Fibroblast of lung (primary cell): Measurements from ENCODE around the gene FGFR2.
"Not testable (repeated sequence)": the region's sequence is repeated elsewhere in the genome, so short reads cannot be mapped to it uniquely, and the experiment has no call there.

Source experiments
- CTCF ChIP-seq, 2 donors: IDR thresholded peaks in 1 of 2; conservative IDR thresholded peaks in 1 of 2; 1 replicate in 1 of 2; 2 replicates in 1 of 2; pipeline ENCODE4 v1.5.1; 2011 to 2012; ENCODE audit warnings: low read length in 2 of 2, control low read depth in 1 of 2, inconsistent platforms in 1 of 2, low read depth in 1 of 2, mild to moderate bottlenecking in 1 of 2
- EZH2 ChIP-seq: IDR thresholded peaks from 2 replicates; pipeline ENCODE4 v1.5.1; 2012; ENCODE audit warnings: low read length, control low read depth, mild to moderate bottlenecking; ENCODE audit errors: missing control alignments

- not testable (repeated sequence) for TF ChIP-seq EZH2; CTCF (conservative IDR thresholded peaks at IDR 0.05 in 1 of 2, IDR thresholded peaks at IDR 0.05 in 1 of 2; ENCODE audit: low read depth in 1 of 2, low read length in 2 of 2)
These were observed 43.3 kb downstream of the FGFR2 start for GRCh38 chr10:121554916-121555315.
